ENCODE results near the gene SLC22A1.
"Not testable (repeated sequence)": the region's sequence is repeated elsewhere in the genome, so short reads cannot be mapped to it uniquely, and the experiment has no call there.

- TF ChIP-seq POLR2A, POLR2AphosphoS5 (IDR thresholded peaks at IDR 0.05): not testable (repeated sequence)
Observed at GRCh38 chr6:160134337-160134751, 12.7 kb downstream of the SLC22A1 start.

Measured in breast epithelium (tissue), 3 donors.